ENCODE measurements around the gene ADAMTS5.
A peak's percentile ranks its signal among the peaks of the same experiment; 100 is the strongest.

ADAMTS5 gene

GRCh38 chr21:26888256-26888655, 78.6 kb downstream of the ADAMTS5 start:
- peak in 1 of 2 experiments; percentile 32 for DNase-seq (ENCODE audit: low read depth in 2 of 2)

DNA sequence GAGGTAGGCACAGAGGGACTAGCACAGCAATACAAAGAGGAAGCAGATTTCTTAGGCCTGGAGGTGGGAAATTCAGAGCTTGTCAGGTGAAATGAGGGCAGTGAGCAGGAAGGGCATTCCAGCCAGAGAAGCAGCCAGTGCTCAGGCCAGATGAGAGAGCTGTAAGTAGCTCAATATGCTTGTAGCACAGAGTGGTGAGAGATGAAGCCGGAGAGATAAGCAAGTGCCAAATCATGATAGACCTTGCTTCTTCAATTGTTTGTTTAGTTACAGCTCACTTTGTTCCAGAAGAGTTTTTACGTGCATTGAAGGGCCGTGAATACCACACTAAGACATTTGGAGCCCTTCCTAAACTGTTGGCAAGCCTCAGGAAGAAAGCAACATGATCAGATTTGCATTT, 79.6 kb downstream of the ADAMTS5 start:
- DNase-seq (ENCODE audit: low read depth in 2 of 2) = no peak

DNA sequence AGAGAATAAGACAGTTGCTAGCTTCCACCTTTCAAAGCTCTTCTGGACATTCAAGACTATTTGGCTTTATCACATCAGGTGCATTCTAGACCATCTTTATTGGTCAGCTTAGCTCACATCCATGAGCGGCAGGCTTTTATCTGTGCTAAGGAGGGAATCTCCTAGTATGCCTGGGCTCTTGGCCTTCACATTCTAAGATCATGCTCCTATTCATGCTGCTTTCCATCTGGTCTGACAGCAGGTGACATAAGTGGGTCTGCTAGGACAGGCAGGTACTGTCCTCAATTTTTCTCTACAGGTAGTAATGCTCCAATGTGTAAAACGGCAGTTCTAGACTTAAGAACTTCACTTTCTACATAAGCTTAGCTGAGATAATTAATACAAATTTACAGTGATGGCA, 82.5 kb downstream of the ADAMTS5 start:
- no peak for DNase-seq (ENCODE audit: low read depth in 2 of 2)

GRCh38 chr21:26883768-26884167, 83.1 kb downstream of the ADAMTS5 start:
- DNase-seq (ENCODE audit: low read depth in 2 of 2) = no peak

DNA sequence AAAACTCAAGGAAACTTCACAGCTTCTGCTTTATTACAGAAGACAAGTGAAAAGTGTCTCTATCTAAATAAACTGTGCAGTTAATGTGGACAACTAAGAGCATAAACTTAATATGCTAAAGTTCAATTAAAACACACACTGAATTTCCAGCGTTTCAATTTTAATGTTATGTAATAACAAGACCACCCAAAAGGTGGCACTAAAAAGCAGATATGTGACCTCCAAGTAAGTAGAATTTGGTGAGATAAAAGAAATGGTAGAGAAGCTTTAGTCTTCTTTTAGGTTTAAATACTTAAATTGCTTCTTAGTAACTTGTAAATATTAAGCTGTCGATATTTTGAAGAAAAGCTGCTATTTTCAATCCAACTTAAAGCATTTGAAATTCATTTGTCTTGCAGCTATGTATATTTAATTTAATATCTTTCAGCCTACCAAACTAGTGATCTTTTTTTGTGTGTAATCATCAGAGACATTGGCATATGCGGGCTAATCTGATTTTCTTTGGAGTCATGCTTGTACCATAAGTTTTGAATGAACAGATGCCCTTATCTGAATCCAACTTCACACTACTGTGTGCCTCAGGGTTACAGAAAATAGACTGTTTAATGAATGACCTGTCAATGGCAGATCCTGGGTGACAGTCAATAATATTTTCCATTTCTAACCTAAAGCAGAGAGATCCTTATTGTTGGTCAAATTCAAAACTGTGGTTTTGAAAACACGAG, 85.2 kb downstream of the ADAMTS5 start:
- peak in 1 of 2 experiments; percentile 14 for DNase-seq (ENCODE audit: low read depth in 2 of 2)

DNA sequence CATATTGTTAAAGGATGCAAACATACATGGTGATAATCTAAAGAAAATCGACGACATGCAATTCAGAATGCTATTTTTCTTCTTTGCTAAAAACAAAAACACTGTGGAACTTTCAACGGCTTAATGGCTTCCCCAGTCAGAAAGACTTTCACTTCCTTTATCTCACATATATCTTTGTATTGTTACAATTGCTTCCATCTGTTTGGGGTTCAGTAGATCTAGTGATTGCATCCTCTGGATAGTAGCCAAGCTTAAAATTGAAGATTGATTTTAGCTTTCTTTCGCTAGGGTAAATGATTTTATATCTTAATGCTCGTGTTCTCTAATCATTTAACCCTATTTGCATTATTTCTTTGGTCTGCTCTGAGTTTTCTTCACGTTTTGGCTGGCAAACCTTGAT, 89.9 kb downstream of the ADAMTS5 start:
- peak in 1 of 2 experiments; percentile 18 for DNase-seq (ENCODE audit: low read depth in 2 of 2)

DNA sequence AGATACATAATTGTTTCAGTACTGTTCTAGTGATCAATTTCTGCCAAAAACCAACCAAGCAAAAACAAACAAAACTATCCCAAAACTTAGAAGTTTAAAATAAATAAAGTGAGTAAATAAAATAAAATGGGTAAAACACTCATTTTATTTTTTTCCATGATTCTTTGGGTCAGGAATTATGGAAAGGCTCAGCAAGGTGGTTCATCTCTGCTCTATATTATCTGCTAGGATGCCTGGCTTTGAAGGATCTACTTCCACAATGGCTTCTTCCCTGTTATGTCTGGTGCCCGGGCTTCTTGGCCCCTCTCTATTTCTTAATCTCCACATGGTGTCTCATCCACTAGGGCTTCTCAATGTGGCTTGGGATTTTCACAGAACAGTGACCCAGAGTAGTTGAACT, 92.5 kb downstream of the ADAMTS5 start:
- no peak for DNase-seq (ENCODE audit: low read depth in 2 of 2)

Data from fibroblast of skin of left quadriceps (primary cell).